ENCODE data around the gene MSANTD1. TPM values are rescaled to one million over a fixed set of nuclear protein-coding genes. Genes with fewer than 3 reads are reported as not detected.

Gene MSANTD1
- total RNA-seq, 1 experiment from 2014 or later: 0.77 TPM

DNA sequence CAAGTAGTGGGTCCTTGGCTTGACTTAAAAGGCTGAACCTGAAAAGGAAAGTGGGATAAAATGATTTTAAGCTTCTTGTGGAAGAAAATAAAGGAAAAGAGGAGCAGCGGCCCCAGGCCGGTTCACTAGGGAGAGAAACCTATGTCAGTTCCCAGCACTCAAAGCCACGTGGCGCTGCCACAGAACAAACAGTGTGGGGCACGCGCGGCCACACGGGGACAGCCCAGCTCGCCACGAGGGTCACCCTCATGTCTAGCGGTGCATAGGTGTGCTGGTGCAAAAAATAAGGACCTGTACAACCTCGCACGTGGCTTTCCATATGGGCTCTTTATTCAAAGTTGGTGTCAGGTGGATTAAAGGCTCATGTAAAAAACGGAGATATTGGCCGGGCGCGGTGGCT lies 17.1 kb downstream of the MSANTD1 start:
- Histone ChIP-seq H3F3A (ENCODE audit: low read length, unreplicated experiment) (no peaks in the 10 kb centered on the region), H3K27ac (ENCODE audit: low read length) (no peak overlapping the region), H2AFZ (ENCODE audit: low read length) (no peak overlapping the region), H3K36me3 (ENCODE audit: low read depth, low read length) (no peaks in the 10 kb centered on the region), H3K9me3 (ENCODE audit: low read length) (no peaks in the 10 kb centered on the region), H3K9me2 (replicated peaks; ENCODE audit: low read length) (no peaks in the 10 kb centered on the region), H3K79me2 (ENCODE audit: low read length) (no peaks in the 10 kb centered on the region), H3K4me1 (ENCODE audit: insufficient read depth, low read length) (no peaks in the 10 kb centered on the region), H4K20me1 (ENCODE audit: low read length) (no peaks in the 10 kb centered on the region), H3K4me2 (ENCODE audit: low read length) (no peak overlapping the region), H3K9ac (ENCODE audit: low read length) (no peak overlapping the region), H3K27me3 (ENCODE audit: low read length) (no peaks in the 10 kb centered on the region), H3K4me3 (ENCODE audit: low read length) (no peak overlapping the region)
- ATAC-seq: no peak
- DNase-seq: no peak
- no TSS peak for BruUV-seq (replicated peaks)
- CTCF ChIA-PET: no interaction called here
- intact Hi-C loops (cut with micrococcal nuclease): no loop called here
- no peak for TF ChIP-seq EZH2 (IDR thresholded peaks at IDR 0.05; ENCODE audit: low read length, unreplicated experiment)
- no peak for TF ChIP-seq EZH2phosphoT487 (IDR thresholded peaks at IDR 0.05; ENCODE audit: borderline replicate concordance, low read length)
- TF ChIP-seq, protein P1, sequence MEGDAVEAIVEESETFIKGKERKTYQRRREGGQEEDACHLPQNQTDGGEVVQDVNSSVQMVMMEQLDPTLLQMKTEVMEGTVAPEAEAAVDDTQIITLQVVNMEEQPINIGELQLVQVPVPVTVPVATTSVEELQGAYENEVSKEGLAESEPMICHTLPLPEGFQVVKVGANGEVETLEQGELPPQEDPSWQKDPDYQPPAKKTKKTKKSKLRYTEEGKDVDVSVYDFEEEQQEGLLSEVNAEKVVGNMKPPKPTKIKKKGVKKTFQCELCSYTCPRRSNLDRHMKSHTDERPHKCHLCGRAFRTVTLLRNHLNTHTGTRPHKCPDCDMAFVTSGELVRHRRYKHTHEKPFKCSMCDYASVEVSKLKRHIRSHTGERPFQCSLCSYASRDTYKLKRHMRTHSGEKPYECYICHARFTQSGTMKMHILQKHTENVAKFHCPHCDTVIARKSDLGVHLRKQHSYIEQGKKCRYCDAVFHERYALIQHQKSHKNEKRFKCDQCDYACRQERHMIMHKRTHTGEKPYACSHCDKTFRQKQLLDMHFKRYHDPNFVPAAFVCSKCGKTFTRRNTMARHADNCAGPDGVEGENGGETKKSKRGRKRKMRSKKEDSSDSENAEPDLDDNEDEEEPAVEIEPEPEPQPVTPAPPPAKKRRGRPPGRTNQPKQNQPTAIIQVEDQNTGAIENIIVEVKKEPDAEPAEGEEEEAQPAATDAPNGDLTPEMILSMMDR (conservative IDR thresholded peaks at IDR 0.05; ENCODE audit: low read depth, low read length): no peak
- POLR2A ChIA-PET (ENCODE audit: unreplicated experiment): no interaction called here

DNA sequence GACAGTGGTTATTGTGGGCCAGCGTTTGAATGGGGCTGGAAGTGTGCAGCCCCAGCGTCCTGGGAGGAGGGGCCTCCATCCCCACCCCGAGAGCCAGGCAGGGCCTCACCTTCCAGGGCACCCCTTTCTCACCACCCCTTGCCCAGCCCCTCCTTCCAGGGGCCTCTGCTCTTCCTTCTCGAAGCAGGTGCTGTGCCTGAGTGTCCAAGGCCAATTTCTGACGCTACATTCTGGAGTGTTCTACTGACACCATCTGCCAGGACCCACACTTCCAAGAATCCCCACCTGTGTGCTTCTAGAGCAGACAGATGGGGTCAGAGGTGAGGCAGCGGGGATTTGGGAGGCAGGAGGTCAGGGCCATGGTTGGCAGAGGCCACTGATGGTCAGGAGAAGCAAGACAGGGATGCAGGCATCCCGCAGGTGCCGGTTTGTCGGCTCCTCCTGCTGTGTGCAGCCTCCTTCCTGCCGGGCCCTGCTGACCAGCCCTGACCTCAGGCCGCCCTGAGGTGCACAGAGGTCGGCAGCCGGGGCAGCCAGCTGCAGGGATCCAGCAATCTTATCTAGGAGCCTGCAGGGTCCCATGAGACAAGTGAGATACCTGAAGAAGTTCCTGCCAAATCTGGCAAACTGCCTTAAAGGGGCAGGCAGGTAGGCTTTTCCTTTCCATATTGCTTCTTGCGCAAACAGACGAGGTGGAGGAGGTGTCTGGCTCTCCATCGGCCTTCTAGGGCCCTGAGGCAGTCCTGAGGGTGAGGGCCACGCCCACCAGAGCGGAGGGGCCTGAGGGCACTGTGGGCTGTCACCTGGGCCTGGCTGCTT lies 18.8 kb downstream of the MSANTD1 start:
- no peak for TF ChIP-seq EZH2 (IDR thresholded peaks at IDR 0.05; ENCODE audit: low read length, unreplicated experiment)
- TF ChIP-seq, protein P1 (conservative IDR thresholded peaks at IDR 0.05; ENCODE audit: low read depth, low read length): no peak
- TF ChIP-seq EZH2phosphoT487 (IDR thresholded peaks at IDR 0.05; ENCODE audit: borderline replicate concordance, low read length): no peak
- no peaks in the 10 kb centered on the region for H3K4me1 ChIP-seq (ENCODE audit: insufficient read depth, low read length)
- H3K27me3 ChIP-seq (ENCODE audit: low read length): no peaks in the 10 kb centered on the region
- no peak for ATAC-seq
- intact Hi-C loops (cut with micrococcal nuclease): no loop called here
- no peak for DNase-seq
- no peaks in the 10 kb centered on the region for H3F3A ChIP-seq (ENCODE audit: low read length, unreplicated experiment)
- H3K27ac ChIP-seq (ENCODE audit: low read length): no peak overlapping the region
- H3K9me3 ChIP-seq (ENCODE audit: low read length): no peaks in the 10 kb centered on the region
- H2AFZ ChIP-seq (ENCODE audit: low read length): no peak overlapping the region
- no peaks in the 10 kb centered on the region for H3K36me3 ChIP-seq (ENCODE audit: low read depth, low read length)
- no TSS peak for BruUV-seq (replicated peaks)
- H3K4me2 ChIP-seq (ENCODE audit: low read length): no peak overlapping the region
- no peak overlapping the region for H3K4me3 ChIP-seq (ENCODE audit: low read length)
- H3K79me2 ChIP-seq (ENCODE audit: low read length): no peaks in the 10 kb centered on the region
- no peaks in the 10 kb centered on the region for H3K9me2 ChIP-seq (replicated peaks; ENCODE audit: low read length)
- no peak overlapping the region for H3K9ac ChIP-seq (ENCODE audit: low read length)
- no peaks in the 10 kb centered on the region for H4K20me1 ChIP-seq (ENCODE audit: low read length)
- ChIA-PET POLR2A (ENCODE audit: unreplicated experiment) (no interaction called here), CTCF (no interaction called here)

DNA sequence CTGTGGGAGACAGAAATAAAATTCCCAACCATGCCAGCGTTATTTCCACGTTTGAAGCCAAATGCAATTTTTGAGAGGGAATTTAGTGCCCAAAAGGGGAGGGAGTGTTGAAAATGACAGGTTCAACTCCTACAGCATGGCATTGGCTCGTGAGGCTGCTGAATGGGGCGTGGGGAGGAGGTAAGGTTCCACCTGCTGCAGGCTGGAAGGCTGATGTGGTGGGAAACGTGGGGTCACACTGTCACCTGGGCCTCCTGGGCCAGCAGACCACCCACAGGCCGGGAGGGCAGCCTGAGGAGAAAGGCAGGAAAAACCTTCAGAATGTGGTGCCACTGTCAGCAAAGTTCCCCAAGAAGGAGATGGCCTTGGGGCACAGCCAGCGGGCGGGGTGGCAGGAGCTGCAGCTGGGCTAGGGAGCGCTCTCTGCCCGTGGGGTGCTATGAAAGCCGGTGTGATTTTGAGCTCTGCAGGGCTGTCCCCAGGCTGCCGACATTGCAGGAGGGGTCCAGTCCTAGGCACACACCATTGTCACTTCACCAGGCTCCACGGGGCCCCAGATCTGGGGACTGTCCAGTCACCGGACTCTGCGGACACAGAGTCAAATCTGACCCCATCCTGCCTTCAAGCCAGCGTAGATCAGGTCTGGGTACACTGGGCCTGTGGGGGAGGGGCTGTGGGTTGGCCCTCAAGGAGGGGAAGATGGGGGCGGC lies 19.6 kb downstream of the MSANTD1 start:
- Histone ChIP-seq H4K20me1 (ENCODE audit: low read length) (no peaks in the 10 kb centered on the region), H3F3A (ENCODE audit: low read length, unreplicated experiment) (no peaks in the 10 kb centered on the region), H3K4me3 (ENCODE audit: low read length) (no peak overlapping the region), H3K79me2 (ENCODE audit: low read length) (no peaks in the 10 kb centered on the region), H2AFZ (ENCODE audit: low read length) (no peak overlapping the region), H3K9ac (ENCODE audit: low read length) (no peak overlapping the region), H3K27me3 (ENCODE audit: low read length) (no peaks in the 10 kb centered on the region), H3K4me1 (ENCODE audit: insufficient read depth, low read length) (no peaks in the 10 kb centered on the region), H3K9me2 (replicated peaks; ENCODE audit: low read length) (no peaks in the 10 kb centered on the region), H3K4me2 (ENCODE audit: low read length) (no peak overlapping the region), H3K27ac (ENCODE audit: low read length) (no peak overlapping the region), H3K9me3 (ENCODE audit: low read length) (no peaks in the 10 kb centered on the region), H3K36me3 (ENCODE audit: low read depth, low read length) (no peaks in the 10 kb centered on the region)
- no peak for DNase-seq
- BruUV-seq (replicated peaks): no TSS peak
- POLR2A ChIA-PET (ENCODE audit: unreplicated experiment): no interaction called here
- no peak for TF ChIP-seq EZH2phosphoT487 (IDR thresholded peaks at IDR 0.05; ENCODE audit: borderline replicate concordance, low read length)
- TF ChIP-seq EZH2 (IDR thresholded peaks at IDR 0.05; ENCODE audit: low read length, unreplicated experiment): no peak
- TF ChIP-seq, protein P1 (conservative IDR thresholded peaks at IDR 0.05; ENCODE audit: low read depth, low read length): no peak
- ATAC-seq: no peak
- intact Hi-C loops (cut with micrococcal nuclease): no loop called here
- CTCF ChIA-PET: no interaction called here

Data from PC-3 (cell line).